Breast epithelium (tissue), 4 donors: ENCODE data around the gene D2HGDH. TPM values are rescaled to one million over a fixed set of nuclear protein-coding genes. Genes with fewer than 3 reads are reported as not detected.

Source experiments
- DNase-seq, 2 donors: peaks; one replicate each; pipeline ENCODE4 v3.0.0-alpha.2; 2019; ENCODE audit warnings: low spot score in 2 of 2
- H3K27ac ChIP-seq, 2 donors: fragments of 200-600 bp; sonication (generic) in 1 of 2; one replicate each; pipeline ENCODE4 v1.5.1; 2016 to 2019; ENCODE audit warnings: mild to moderate bottlenecking in 1 of 2
- H3K27me3 ChIP-seq, 2 donors: fragments of 200-600 bp; sonication (generic) in 1 of 2; one replicate each; pipeline versions ENCODE4 v1.5.1 to v1.6.0; 2017 to 2019; ENCODE audit warnings: control low read depth in 1 of 2, mild to moderate bottlenecking in 1 of 2
- H3K36me3 ChIP-seq: fragments of 200-600 bp; one replicate; pipeline ENCODE4 v1.5.1; 2019
- H3K4me1 ChIP-seq, 2 donors: fragments of 200-600 bp; sonication (generic); one replicate each; pipeline ENCODE4 v1.5.1; 2016 to 2019; ENCODE audit warnings: control low read depth in 1 of 2
- H3K4me3 ChIP-seq, 3 donors: fragments of 200-600 bp; sonication (generic); 1 replicate in 2 of 3; 2 replicates in 1 of 3; pipeline ENCODE4 v1.5.1; 2016 to 2019; ENCODE audit warnings: mild to moderate bottlenecking in 3 of 3, moderate library complexity in 2 of 3
- H3K9me3 ChIP-seq, 2 donors: fragments of 200-600 bp; sonication (generic) in 1 of 2; one replicate each; pipeline ENCODE4 v1.5.1; 2016 to 2019; ENCODE audit warnings: control low read depth in 1 of 2
- POLR2A ChIP-seq: fragments of 450-650 bp; IDR thresholded peaks from one replicate; pipeline ENCODE4 v1.6.1; 2016; ENCODE audit warnings: antibody characterized with exemption, mild to moderate bottlenecking, moderate library complexity
- POLR2AphosphoS5 ChIP-seq, 3 donors: sonication (generic); formaldehyde crosslinking; IDR thresholded peaks; one replicate each; pipeline ENCODE4 v1.6.1; 2017; ENCODE audit warnings: antibody characterized with exemption in 3 of 3
- intact Hi-C: fragments of 100-400 bp; cut with DNase I; formaldehyde crosslinking; loops from one replicate; pipeline ENCODE4 v1.15.1; 2023; ENCODE audit warnings: low total_unique reads
- total RNA-seq, 3 donors: library from RNA; depleted of rRNA; stranded (reverse); fragments of >200 nt; gene quantifications; one replicate each; pipeline ENCODE4 v1.1.0, GENCODE V29; 2016
- TF ChIP-seq, protein P1 (sequence below), 3 donors: fragments of 450-650 bp; IDR thresholded peaks; one replicate each; pipeline ENCODE4 v1.5.1; 2016 to 2017; ENCODE audit warnings: antibody characterized with exemption in 3 of 3, mild to moderate bottlenecking in 3 of 3, moderate library complexity in 3 of 3

D2HGDH gene
- total RNA-seq, 3 donors from 2014 or later, result 16.3 to 29.2 (median 22.2) TPM

DNA sequence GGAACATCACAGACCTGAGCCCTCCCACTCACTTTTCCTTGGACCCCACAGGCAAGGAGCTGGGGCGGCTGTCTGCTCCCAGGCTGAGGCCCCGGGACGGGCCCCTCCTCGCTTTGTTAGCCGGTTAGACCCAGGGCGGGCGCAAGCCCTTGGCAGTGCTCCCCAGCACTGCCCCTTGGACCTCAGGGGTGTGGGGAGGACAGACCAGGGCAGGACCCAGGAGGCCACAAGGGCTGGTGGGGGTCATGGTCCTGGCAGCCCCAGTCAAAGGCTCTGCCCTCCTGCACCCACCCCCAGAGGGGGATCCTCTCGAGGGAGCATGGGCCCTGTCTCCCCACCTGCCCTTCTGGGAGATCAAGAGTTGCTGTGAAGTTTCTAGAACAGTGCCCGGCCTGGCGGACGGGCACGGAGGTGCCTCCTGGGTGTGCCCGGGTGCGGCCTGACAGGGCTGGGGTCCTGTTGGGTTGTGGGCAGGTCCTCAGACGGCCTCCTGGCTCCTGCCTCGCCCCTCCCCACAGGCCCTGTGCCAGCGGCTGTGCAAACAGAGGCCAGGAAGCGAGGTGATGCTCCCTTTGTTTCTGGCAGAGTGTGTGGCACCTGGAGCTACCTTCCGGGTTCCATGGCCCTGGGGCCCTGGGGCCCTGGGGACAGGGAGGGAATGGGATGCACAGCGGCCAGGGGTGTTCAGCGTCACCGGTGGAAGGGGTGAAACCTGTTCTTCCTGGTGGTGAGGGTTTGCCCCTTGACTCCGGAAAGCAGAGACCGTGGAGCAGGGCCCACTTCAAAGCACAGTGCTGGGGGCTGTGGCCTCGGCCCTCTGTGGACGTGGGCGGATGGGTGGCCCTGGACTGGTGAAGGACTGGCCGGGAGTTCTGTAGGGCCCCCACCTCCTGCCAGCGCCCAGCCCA, 39.3 kb downstream of the D2HGDH start:
- H3K27me3 ChIP-seq, result peaks cover 0 to 16% of the 10 kb centered on the region in 2 donors
- no peaks in the 10 kb centered on the region for H3K4me1 ChIP-seq
- H3K9me3 ChIP-seq, result no peaks in the 10 kb centered on the region
- no peak overlapping the region for H3K27ac ChIP-seq
- no peaks in the 10 kb centered on the region for H3K36me3 ChIP-seq
- intact Hi-C loops, result loop anchor here (1.0 kb wide), 1 partner anchor 18 kb away; no protein-coding TSS in a partner anchor
- TF ChIP-seq, protein P1, sequence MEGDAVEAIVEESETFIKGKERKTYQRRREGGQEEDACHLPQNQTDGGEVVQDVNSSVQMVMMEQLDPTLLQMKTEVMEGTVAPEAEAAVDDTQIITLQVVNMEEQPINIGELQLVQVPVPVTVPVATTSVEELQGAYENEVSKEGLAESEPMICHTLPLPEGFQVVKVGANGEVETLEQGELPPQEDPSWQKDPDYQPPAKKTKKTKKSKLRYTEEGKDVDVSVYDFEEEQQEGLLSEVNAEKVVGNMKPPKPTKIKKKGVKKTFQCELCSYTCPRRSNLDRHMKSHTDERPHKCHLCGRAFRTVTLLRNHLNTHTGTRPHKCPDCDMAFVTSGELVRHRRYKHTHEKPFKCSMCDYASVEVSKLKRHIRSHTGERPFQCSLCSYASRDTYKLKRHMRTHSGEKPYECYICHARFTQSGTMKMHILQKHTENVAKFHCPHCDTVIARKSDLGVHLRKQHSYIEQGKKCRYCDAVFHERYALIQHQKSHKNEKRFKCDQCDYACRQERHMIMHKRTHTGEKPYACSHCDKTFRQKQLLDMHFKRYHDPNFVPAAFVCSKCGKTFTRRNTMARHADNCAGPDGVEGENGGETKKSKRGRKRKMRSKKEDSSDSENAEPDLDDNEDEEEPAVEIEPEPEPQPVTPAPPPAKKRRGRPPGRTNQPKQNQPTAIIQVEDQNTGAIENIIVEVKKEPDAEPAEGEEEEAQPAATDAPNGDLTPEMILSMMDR (IDR thresholded peaks at IDR 0.05), result no peak
- TF ChIP-seq POLR2A, result no peak
- no peak for TF ChIP-seq POLR2AphosphoS5 (IDR thresholded peaks at IDR 0.05)
- no peak overlapping the region for H3K4me3 ChIP-seq
- peak in 1 of 2 donors; percentile 13 for DNase-seq

DNA sequence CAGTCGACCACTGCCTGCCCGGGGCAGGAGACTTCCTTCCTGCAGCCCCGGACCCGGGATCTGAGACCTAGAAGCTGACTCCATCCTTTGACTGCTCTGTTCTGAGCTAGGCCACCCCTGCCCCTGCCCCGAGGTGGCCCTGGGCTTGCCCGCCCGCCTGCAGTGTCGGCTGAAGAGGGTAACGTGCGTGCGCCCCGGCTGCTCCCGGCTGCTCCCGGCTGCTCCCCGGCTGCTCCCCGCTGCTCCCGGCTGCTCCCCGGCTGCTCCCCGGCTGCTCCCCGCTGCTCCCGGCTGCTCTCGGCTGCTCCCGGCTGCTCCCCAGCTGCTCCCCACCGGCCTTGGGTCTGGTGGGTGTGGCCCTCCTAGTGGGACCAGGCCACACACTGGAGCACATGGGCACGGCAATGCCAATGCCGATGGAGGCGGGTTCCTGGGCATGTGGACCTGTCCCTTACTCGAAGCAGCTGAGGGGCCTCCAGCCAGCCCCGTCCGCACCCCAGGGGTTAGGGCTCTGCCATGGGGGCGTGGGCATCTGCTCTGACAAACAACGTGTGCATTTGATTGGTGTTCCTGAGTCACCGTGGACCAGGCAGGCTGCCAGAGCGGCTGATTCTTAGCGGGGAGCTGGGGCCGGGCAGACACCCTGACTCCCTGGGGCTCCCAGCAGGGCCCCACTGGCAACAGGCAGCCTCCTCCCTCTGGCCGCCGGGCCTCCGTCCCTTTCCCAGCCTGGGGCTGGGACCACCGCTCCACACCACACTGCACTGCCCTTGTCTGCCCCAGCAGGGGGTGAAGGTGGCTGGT, 40.2 kb downstream of the D2HGDH start:
- H3K27ac ChIP-seq, result no peak overlapping the region
- peak in 1 of 2 donors; percentile 15 for DNase-seq
- H3K9me3 ChIP-seq, result peaks cover 0 to under 1% of the 10 kb centered on the region in 2 donors
- TF ChIP-seq, protein P1 (IDR thresholded peaks at IDR 0.05), result no peak
- peaks cover 0 to 16% of the 10 kb centered on the region in 2 donors for H3K27me3 ChIP-seq
- intact Hi-C loops, result loop anchor here (1.0 kb wide), 1 partner anchor 19 kb away; no protein-coding TSS in a partner anchor
- H3K4me3 ChIP-seq, result no peak overlapping the region
- H3K36me3 ChIP-seq, result no peaks in the 10 kb centered on the region
- H3K4me1 ChIP-seq, result no peaks in the 10 kb centered on the region

DNA sequence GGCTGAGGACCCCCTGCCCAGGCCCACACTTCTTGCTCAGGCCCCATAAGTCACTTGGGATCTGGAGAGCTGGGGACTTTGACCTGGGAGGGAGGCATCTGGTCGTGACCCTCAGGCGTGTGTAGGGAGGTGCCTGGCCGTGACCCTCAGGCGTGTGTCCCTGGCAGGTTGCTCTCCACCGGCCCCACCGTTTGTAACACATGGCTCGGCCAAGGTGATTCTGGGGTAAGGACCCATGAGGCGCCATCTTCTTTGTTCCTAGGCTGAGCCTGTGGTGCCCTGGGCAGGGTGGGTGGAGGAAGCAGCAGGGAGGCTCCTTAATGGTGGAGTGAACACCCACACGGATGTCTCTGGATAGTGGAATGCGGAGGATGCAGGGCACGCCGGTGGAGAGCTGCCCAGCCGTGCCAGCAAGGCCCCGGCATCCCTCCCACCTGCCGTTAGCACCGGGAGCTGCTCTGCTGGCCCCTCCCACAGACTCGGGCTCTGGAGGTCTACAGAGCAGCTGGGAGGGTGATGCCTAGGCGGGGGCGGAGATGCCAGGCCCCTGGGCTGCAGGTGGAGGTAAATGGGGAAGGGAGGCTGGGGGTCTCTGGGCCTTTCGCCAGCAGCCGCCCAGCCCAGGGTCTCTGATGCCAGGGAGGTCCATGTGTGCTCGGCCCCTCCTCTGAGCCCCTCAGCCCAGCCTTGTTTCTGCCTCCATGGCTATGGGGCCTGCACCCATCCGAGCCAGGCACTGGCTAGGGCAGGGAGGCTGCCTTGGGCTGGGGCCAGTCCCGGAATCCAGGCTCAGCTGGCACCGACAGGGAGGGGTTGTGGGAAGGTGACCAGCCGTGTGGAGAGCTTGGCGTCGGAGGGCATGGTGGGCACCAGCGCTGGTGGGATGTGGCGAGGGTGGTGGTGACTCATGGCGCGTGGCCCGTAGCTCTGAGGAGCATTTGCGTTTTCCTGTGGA, 41.1 kb downstream of the D2HGDH start:
- intact Hi-C loops, result no loop called here
- Histone ChIP-seq H3K9me3 (peaks cover 0 to 3% of the 10 kb centered on the region in 2 donors), H3K27ac (no peak overlapping the region), H3K4me1 (no peaks in the 10 kb centered on the region), H3K36me3 (no peaks in the 10 kb centered on the region), H3K4me3 (no peak overlapping the region), H3K27me3 (peaks cover 0 to 16% of the 10 kb centered on the region in 2 donors)
- TF ChIP-seq POLR2AphosphoS5 (IDR thresholded peaks at IDR 0.05) (no peak), POLR2A (no peak)
- TF ChIP-seq, protein P1 (IDR thresholded peaks at IDR 0.05), result no peak
- peak in 1 of 2 donors; percentile 15 for DNase-seq

DNA sequence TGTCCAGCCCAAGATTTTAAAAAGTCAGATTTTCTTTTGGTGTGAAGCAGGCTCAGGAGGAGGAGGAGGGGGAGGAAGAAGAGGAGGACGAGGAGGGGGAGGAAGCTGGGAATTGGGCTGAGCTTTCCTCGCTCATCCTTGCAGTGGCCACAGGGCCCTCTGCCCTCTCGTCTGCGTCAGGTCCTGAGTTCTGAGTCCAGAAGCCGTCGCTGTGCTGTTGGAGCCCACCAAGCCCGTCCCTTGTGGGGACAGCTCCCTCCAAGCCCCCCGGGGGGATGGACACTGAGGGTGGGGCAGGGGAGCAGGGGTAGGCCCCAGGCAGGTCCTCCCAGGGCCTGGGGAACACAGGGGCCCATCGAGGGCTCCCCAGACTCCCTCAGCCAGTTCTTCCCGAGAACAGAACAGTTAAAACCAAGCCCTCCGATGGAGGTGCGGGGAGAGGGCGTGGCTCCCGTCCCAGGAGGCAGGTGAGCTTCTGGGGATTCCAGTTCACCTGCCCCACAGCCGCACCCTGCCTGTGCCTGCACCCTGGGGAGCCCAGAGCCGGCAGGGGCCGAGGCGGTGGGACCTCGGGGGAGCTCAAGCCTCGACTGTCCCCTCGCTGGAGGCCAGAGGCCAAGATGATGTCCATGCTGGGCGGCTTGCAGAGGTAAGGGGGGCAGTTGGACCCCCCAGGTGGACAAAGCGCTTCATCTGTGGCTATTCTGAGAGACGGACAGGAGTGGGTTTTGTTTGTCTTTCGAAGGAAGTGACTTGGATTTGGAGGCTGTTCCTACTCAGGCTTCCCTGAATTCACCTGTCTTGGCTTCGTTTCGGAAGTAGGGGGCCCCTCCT, 42.1 kb downstream of the D2HGDH start, which contains the start of gene GAL3ST2:
GAL3ST2 (plus strand) TSS at position 487 of the 834 bp plus-strand sequence; CDS start at position 621, 134 bp downstream.
- peaks cover 3 to 6% of the 10 kb centered on the region in 2 donors for H3K9me3 ChIP-seq
- DNase-seq, result peak in 1 of 2 donors; percentile 4
- H3K4me3 ChIP-seq, result no peak within 1 kb of the TSS
- no peaks in the 10 kb centered on the region for H3K36me3 ChIP-seq
- TF ChIP-seq POLR2A, result no peak
- TF ChIP-seq, protein P1 (IDR thresholded peaks at IDR 0.05), result no peak
- TF ChIP-seq POLR2AphosphoS5 (IDR thresholded peaks at IDR 0.05), result no peak
- H3K27me3 ChIP-seq, result peaks cover 0 to 16% of the 10 kb centered on the region in 2 donors
- H3K27ac ChIP-seq, result peak within 1 kb of the TSS in 1 of 2 donors; percentile 43
- intact Hi-C loops, result no loop called here
- H3K4me1 ChIP-seq, result no peaks in the 10 kb centered on the region
